ENCODE data around the gene NUDT7. TPM values are rescaled to one million over a fixed set of nuclear protein-coding genes. Genes with fewer than 3 reads are reported as not detected.
A peak's percentile ranks its signal among the peaks of the same experiment; 100 is the strongest.

Gene NUDT7
- total RNA-seq = 5.0 and 6.2 TPM in 2 replicates
- 6.1 and 6.5 TPM in 2 replicates for polyA plus RNA-seq
- polyA plus RNA-seq (2011; cell fraction: cytosol; rRNA removed) = 7.1 and 7.4 TPM in 2 replicates
- 3.5 and 3.8 TPM in 2 replicates for polyA plus RNA-seq (2011; cell fraction: nucleus; rRNA removed)
- 3.2 and 5.0 TPM in 2 replicates for polyA plus RNA-seq (2012)
- polyA minus RNA-seq = 1.7 and 4.2 TPM in 2 replicates
- 3.8 TPM for polyA minus RNA-seq (2011; cell fraction: cytosol; rRNA and poly(A)+ RNA removed)
- polyA minus RNA-seq (2011; cell fraction: nucleus; rRNA and poly(A)+ RNA removed) = 2.8 TPM in 1 of 2 replicates, not detected in the other
- percentile 41 among the genes with signal in this experiment for Bru-seq, nascent RNA
- percentile 24 among the genes with signal in this experiment for BruChase-seq, experiment 1, labeled RNA remaining after a 6-hour chase
- BruChase-seq, experiment 2, labeled RNA remaining after a 2-hour chase = percentile 26 among the genes with signal in this experiment
- long read RNA-seq, partial matches to known transcripts = 0 of 7 reads
- long read RNA-seq, other reads (novel, unspliced or antisense) = 2 of 7 reads

DNA sequence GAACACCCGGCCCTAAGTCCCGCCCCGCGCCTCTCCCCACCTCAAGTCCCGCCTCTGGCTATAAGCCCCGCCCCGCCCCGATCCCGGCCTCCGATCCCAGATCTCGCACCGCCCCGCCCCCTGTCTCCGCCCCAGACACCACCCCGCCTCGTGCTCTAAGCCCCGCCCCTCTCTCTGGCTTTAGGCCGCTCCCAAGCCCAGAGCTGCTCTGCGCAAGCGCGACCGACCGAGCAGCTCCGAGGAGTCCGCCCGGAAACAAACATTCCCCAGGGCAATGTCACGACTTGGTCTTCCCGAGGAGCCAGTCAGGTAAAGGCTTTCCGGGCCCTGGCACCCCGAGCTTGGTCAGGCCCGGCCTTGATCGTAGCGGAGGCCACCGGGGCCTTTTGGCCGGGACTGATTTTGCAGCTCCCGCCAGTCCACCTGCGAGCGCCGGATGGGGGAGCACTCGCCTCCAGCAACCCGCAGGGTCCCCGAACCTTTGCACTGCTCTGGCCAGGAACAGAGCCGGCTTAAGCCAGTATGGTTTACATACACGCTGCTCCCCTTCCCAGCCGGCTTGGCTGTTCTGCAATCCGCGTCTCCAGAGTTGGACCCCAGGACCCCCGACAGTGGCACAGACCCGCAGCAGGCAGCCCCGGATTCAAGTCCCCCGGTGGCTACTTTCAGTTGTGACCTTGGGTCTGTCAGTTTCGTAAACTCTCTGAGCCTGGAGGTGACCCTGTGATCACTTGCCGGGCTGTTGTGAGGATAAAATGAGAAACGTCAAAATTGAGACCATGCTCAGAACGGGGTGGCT, at the start of gene NUDT7:
NUDT7 (plus strand) TSS at position 206 of the 799 bp plus-strand sequence; CDS start at position 275, 69 bp downstream.
- POLR2A ChIA-PET = interaction anchor here (0.6 to 0.8 kb wide), 3 partner anchors 55 to 325 kb away, joined by 3 to 6 read pairs (median 4); no protein-coding TSS in a partner anchor
- BruUV-seq (replicated peaks) = TSS peak; percentile 75
- dilution Hi-C loops (cut with MboI; ENCODE audit: extremely low pct_ligation_motif_present, low sequenced_read_pairs) = no loop called here

More for the DNA sequence above, at the start of gene NUDT7:
- H3K9me3 ChIP-seq (replicated peaks; ENCODE audit: control insufficient read depth, insufficient read depth, low read length) = no peaks in the 10 kb centered on the region
- peaks cover 10% of the 10 kb centered on the region for H3K4me1 ChIP-seq (ENCODE audit: control insufficient read depth, extremely low read depth, insufficient read depth, low read length)
- peak within 1 kb of the TSS; percentile 79 to 95 (median 89) for H3K4me3 ChIP-seq (replicated peaks in 1 of 3; ENCODE audit: insufficient read depth in 1 of 3, low read depth in 1 of 3, low read length in 3 of 3)
- H3K9ac ChIP-seq (replicated peaks; ENCODE audit: extremely low read depth, insufficient read depth, low read length) = peak within 1 kb of the TSS; percentile 88
- no peaks in the 10 kb centered on the region for H3K9me1 ChIP-seq (replicated peaks; ENCODE audit: control insufficient read depth, extremely low read depth, insufficient read depth, low read length)
- FAIRE-seq = peak; percentile 99
- H3K36me3 ChIP-seq (ENCODE audit: control insufficient read depth in 2 of 2, extremely low read depth in 1 of 2, insufficient read depth in 2 of 2, low read length in 2 of 2) = no peaks in the 10 kb centered on the region
- H3K79me2 ChIP-seq (ENCODE audit: control insufficient read depth, insufficient read depth, low read length) = no peaks in the 10 kb centered on the region
- H3K27me3 ChIP-seq (ENCODE audit: control insufficient read depth in 2 of 2, insufficient read depth in 2 of 2, low read length in 2 of 2) = no peaks in the 10 kb centered on the region
- peak within 1 kb of the TSS; percentile 100 for H2AFZ ChIP-seq (ENCODE audit: low read depth, low read length)
- DNase-seq (ENCODE audit: low read depth, low spot score) = peak; percentile 97
- peak within 1 kb of the TSS; percentile 79 for H3K27ac ChIP-seq (ENCODE audit: insufficient read depth, low read depth, low read length)
- intact Hi-C loops (cut with micrococcal nuclease) = loop anchor here (1.0 to 10.0 kb wide), 10 partner anchors 45 to 509 kb away; partner anchors contain the start of genes VAT1L and WWOX
- H4K20me1 ChIP-seq (replicated peaks; ENCODE audit: control insufficient read depth, extremely low read depth, insufficient read depth, low read length) = no peaks in the 10 kb centered on the region
- no peak for TF ChIP-seq JUN (IDR thresholded peaks at IDR 0.05; ENCODE audit: borderline replicate concordance, insufficient read depth, insufficient read length, low read depth)
- TF ChIP-seq POLR2AphosphoS5 (IDR thresholded peaks at IDR 0.05; ENCODE audit: insufficient read depth, low read depth, low read length) = peak; percentile 52
- TF ChIP-seq MYC (IDR thresholded peaks at IDR 0.05; ENCODE audit: low read depth, low read length) = no peak
- TF ChIP-seq, protein P1, sequence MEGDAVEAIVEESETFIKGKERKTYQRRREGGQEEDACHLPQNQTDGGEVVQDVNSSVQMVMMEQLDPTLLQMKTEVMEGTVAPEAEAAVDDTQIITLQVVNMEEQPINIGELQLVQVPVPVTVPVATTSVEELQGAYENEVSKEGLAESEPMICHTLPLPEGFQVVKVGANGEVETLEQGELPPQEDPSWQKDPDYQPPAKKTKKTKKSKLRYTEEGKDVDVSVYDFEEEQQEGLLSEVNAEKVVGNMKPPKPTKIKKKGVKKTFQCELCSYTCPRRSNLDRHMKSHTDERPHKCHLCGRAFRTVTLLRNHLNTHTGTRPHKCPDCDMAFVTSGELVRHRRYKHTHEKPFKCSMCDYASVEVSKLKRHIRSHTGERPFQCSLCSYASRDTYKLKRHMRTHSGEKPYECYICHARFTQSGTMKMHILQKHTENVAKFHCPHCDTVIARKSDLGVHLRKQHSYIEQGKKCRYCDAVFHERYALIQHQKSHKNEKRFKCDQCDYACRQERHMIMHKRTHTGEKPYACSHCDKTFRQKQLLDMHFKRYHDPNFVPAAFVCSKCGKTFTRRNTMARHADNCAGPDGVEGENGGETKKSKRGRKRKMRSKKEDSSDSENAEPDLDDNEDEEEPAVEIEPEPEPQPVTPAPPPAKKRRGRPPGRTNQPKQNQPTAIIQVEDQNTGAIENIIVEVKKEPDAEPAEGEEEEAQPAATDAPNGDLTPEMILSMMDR (IDR thresholded peaks at IDR 0.05; ENCODE audit: extremely low read depth in 1 of 2, insufficient read depth in 1 of 2, low read depth in 1 of 2, low read length in 2 of 2) = peak in 1 of 2 donors; percentile 20
- TF ChIP-seq EZH2 (IDR thresholded peaks at IDR 0.05; ENCODE audit: borderline replicate concordance, low read depth, low read length, severe bottlenecking) = no peak
- TF ChIP-seq POLR2A (IDR thresholded peaks at IDR 0.05; ENCODE audit: low read depth, low read length) = no peak
- no peak for TF ChIP-seq MAX (IDR thresholded peaks at IDR 0.05; ENCODE audit: insufficient read depth, insufficient read length)
- TF ChIP-seq GATA2 (IDR thresholded peaks at IDR 0.05; ENCODE audit: insufficient read depth, insufficient read length, low read depth, low read length) = no peak
- TF ChIP-seq FOS (IDR thresholded peaks at IDR 0.05; ENCODE audit: borderline replicate concordance, insufficient read depth, low read length) = no peak
- CTCF ChIA-PET = interaction anchor here (0.6 to 2.1 kb wide), 8 partner anchors 9 to 280 kb away, joined by 3 to 12 read pairs (median 4); no protein-coding TSS in a partner anchor
- peak within 1 kb of the TSS; percentile 95 for H3K4me2 ChIP-seq (ENCODE audit: insufficient read depth, low read length)

Measured in endothelial cell of umbilical vein (primary cell).